Aorta (tissue), 5 donors: Measurements from ENCODE around the gene MAST1. TPM values are rescaled to one million over a fixed set of nuclear protein-coding genes. Genes with fewer than 3 reads are reported as not detected.
A peak's percentile ranks its signal among the peaks of the same experiment; 100 is the strongest.

Experiments
- ATAC-seq: fragments of 200-7000 bp; cut with Tn5 transposase; one replicate; pipeline ENCODE4 v1.9.1; 2022; ENCODE audit warnings: moderate library complexity; ENCODE audit not compliant: low FRiP score
- DNase-seq, 2 donors: peaks; one replicate each; pipeline ENCODE4 v3.0.0-alpha.2; 2020
- H3K27ac ChIP-seq, 2 donors: one replicate each; pipeline ENCODE4 v1.5.1; 2013; ENCODE audit warnings: low read length in 2 of 2, mild to moderate bottlenecking in 2 of 2, moderate library complexity in 2 of 2, control low read depth in 1 of 2, inconsistent platforms in 1 of 2, low read depth in 1 of 2
- H3K27me3 ChIP-seq, 2 donors: one replicate each; pipeline ENCODE4 v1.6.1; 2013; ENCODE audit warnings: control low read depth in 1 of 2, low read length in 1 of 2, mild to moderate bottlenecking in 1 of 2, moderate library complexity in 1 of 2; ENCODE audit not compliant: insufficient read depth in 2 of 2, control insufficient read depth in 1 of 2
- H3K36me3 ChIP-seq, 2 donors: one replicate each; pipeline ENCODE4 v1.6.1; 2013; ENCODE audit warnings: control low read depth in 1 of 2, low read length in 1 of 2, mild to moderate bottlenecking in 1 of 2; ENCODE audit not compliant: insufficient read depth in 2 of 2, control insufficient read depth in 1 of 2
- H3K4me1 ChIP-seq, 2 donors: one replicate each; pipeline ENCODE4 v1.6.1; 2013; ENCODE audit warnings: low read length in 2 of 2, control low read depth in 1 of 2, mild to moderate bottlenecking in 1 of 2, moderate library complexity in 1 of 2; ENCODE audit not compliant: insufficient read depth in 2 of 2, control insufficient read depth in 1 of 2
- H3K4me3 ChIP-seq, 2 donors: one replicate each; pipeline ENCODE4 v1.5.1; 2013; ENCODE audit warnings: low read length in 2 of 2, control low read depth in 1 of 2, mild to moderate bottlenecking in 1 of 2
- H3K9me3 ChIP-seq: one replicate; pipeline ENCODE4 v1.6.1; 2013; ENCODE audit warnings: mild to moderate bottlenecking, low read length; ENCODE audit not compliant: control insufficient read depth
- WGBS, 2 donors: extraction: QIAGEN DNeasy Blood & Tissue Kit; methylation state at CpG; one replicate each; pipeline ENCODE4 v1.1.7; 2013; 5-methylcytosine and 5-hydroxymethylcytosine counted together
- intact Hi-C, 2 donors: fragments of 100-400 bp; cut with DNase I; formaldehyde crosslinking; loops; one replicate each; pipeline versions ENCODE4 v1.14.2 to v1.15.0; 2022
- polyA plus RNA-seq, 2 donors: library from polyadenylated mRNA; stranded (reverse); fragments of 200-250 nt; gene quantifications; one replicate each; pipeline ENCODE4 v1.2.3, GENCODE V29; 2013
- total RNA-seq, 2 donors: library from RNA; stranded (reverse); fragmentation: NEBNext Ultra II Directional; extraction: Animal tissue kit (Norgen Biotek cat#: 25700); gene quantifications; one replicate each; pipeline ENCODE4 v1.2.1, GENCODE V29; 2021
- donor health status: healthy with polysubstance abuse.
- donor health status: Bipolar disorder and iron deficiency.
- donor health status: DM: no; HTN: no; CAD: no.
- donor health status: DM: no; HTN: no; CAD: no.
- donor health status: DM: yes; HTN: yes; CAD: no.

The MAST1 gene
- total and polyA plus RNA-seq, 4 donors: 0.13 to 0.54 TPM; not detected in 2

GRCh38 chr19:12890787-12891552, 52.7 kb downstream of the MAST1 start, which contains the start of gene GCDH:
GCDH (plus strand) TSS chr19:12891160; CDS start chr19:12891305, 145 bp downstream.
- Histone ChIP-seq H3K27ac (peak within 1 kb of the TSS in 1 of 2 donors; percentile 74), H3K27me3 (no peaks in the 10 kb centered on the region), H3K4me3 (peak within 1 kb of the TSS; percentile 46 to 55), H3K36me3 (no peaks in the 10 kb centered on the region), H3K4me1 (no peaks in the 10 kb centered on the region), H3K9me3 (no peaks in the 10 kb centered on the region)
- DNase-seq (peak; percentile 97 to 99), ATAC-seq (peak; percentile 98)
- intact Hi-C loops: no loop called here
- WGBS, 2 donors: 0 to 1% methylated on average over 49 of the region's 49 CpGs

- no peaks in the 10 kb centered on the region for H3K27me3 ChIP-seq
- no peaks in the 10 kb centered on the region for H3K9me3 ChIP-seq
- ATAC-seq (no peak), DNase-seq (no peak)
- H3K4me3 ChIP-seq: peak overlapping the region; percentile 46 to 55
- intact Hi-C loops: no loop called here
- H3K27ac ChIP-seq: no peak overlapping the region
- WGBS, 2 donors: 7% methylated on average over 26 of the region's 26 CpGs
- no peaks in the 10 kb centered on the region for H3K36me3 ChIP-seq
- no peaks in the 10 kb centered on the region for H3K4me1 ChIP-seq
Measured at GRCh38 chr19:12891553-12892021, 53.3 kb downstream of the MAST1 start.

GRCh38 chr19:12893582-12893981, 55.3 kb downstream of the MAST1 start:
- H3K4me1 ChIP-seq: no peaks in the 10 kb centered on the region
- no peaks in the 10 kb centered on the region for H3K36me3 ChIP-seq
- H3K4me3 ChIP-seq: no peak overlapping the region
- no peak overlapping the region for H3K27ac ChIP-seq
- WGBS, 2 donors: 91 to 92% methylated on average over 5 of the region's 5 CpGs
- H3K9me3 ChIP-seq: no peaks in the 10 kb centered on the region
- intact Hi-C loops: no loop called here
- ATAC-seq (no peak), DNase-seq (no peak)
- no peaks in the 10 kb centered on the region for H3K27me3 ChIP-seq

GRCh38 chr19:12896460-12896859, 58.1 kb downstream of the MAST1 start:
- H3K36me3 ChIP-seq: no peaks in the 10 kb centered on the region
- DNase-seq (no peak), ATAC-seq (no peak)
- intact Hi-C loops: no loop called here
- no peaks in the 10 kb centered on the region for H3K4me1 ChIP-seq
- WGBS, 2 donors: 92 to 94% methylated on average over 17 of the region's 17 CpGs
- no peak overlapping the region for H3K4me3 ChIP-seq
- no peaks in the 10 kb centered on the region for H3K9me3 ChIP-seq
- no peaks in the 10 kb centered on the region for H3K27me3 ChIP-seq
- no peak overlapping the region for H3K27ac ChIP-seq

- no peak overlapping the region for H3K4me3 ChIP-seq
- H3K36me3 ChIP-seq: no peaks in the 10 kb centered on the region
- H3K4me1 ChIP-seq: no peaks in the 10 kb centered on the region
- no peak for DNase-seq
- 88 to 89% methylated on average over 10 of the region's 10 CpGs for WGBS, 2 donors
- H3K9me3 ChIP-seq: no peaks in the 10 kb centered on the region
- H3K27ac ChIP-seq: no peak overlapping the region
- no peaks in the 10 kb centered on the region for H3K27me3 ChIP-seq
- intact Hi-C loops: no loop called here
- ATAC-seq: no peak
Measured at GRCh38 chr19:12899891-12900518, 61.7 kb downstream of the MAST1 start.

- intact Hi-C loops: no loop called here
- Histone ChIP-seq H3K36me3 (no peaks in the 10 kb centered on the region), H3K4me3 (no peak overlapping the region), H3K27ac (no peak overlapping the region), H3K27me3 (no peaks in the 10 kb centered on the region), H3K9me3 (no peaks in the 10 kb centered on the region), H3K4me1 (no peaks in the 10 kb centered on the region)
- ATAC-seq (no peak), DNase-seq (no peak)
- WGBS, 2 donors: 88 to 92% methylated on average over 9 of the region's 9 CpGs
Measured at GRCh38 chr19:12907166-12907565, 68.9 kb downstream of the MAST1 start.

GRCh38 chr19:12912571-12912970, 74.3 kb downstream of the MAST1 start:
- H3K4me3 ChIP-seq: no peak overlapping the region
- ATAC-seq: no peak
- H3K36me3 ChIP-seq: no peaks in the 10 kb centered on the region
- H3K9me3 ChIP-seq: no peaks in the 10 kb centered on the region
- no peak for DNase-seq
- no peaks in the 10 kb centered on the region for H3K4me1 ChIP-seq
- WGBS, 2 donors: 31 to 43% methylated on average over 4 of the region's 4 CpGs
- intact Hi-C loops: no loop called here
- H3K27me3 ChIP-seq: no peaks in the 10 kb centered on the region
- no peak overlapping the region for H3K27ac ChIP-seq

GRCh38 chr19:12913011-12913561, 74.8 kb downstream of the MAST1 start:
- 2 to 5% methylated on average over 22 of the region's 22 CpGs for WGBS, 2 donors
- no peaks in the 10 kb centered on the region for H3K36me3 ChIP-seq
- no peak overlapping the region for H3K4me3 ChIP-seq
- peak; percentile 80 to 89 for DNase-seq
- ATAC-seq: peak; percentile 83
- H3K4me1 ChIP-seq: no peaks in the 10 kb centered on the region
- H3K9me3 ChIP-seq: no peaks in the 10 kb centered on the region
- H3K27me3 ChIP-seq: no peaks in the 10 kb centered on the region
- peak overlapping the region in 1 of 2 donors; percentile 9 for H3K27ac ChIP-seq
- intact Hi-C loops: no loop called here
